K562 (cell line): ENCODE data around the gene BRCA1. TPM values are rescaled to one million over a fixed set of nuclear protein-coding genes. Genes with fewer than 3 reads are reported as not detected.

ENCODE experiments used
- ATF7 ChIP-seq: fragments of 450-650 bp; IDR thresholded peaks from 2 replicates; pipeline ENCODE4 v1.7.1; 2014; ENCODE audit warnings: mild to moderate bottlenecking, moderate library complexity
- CC2D1A ChIP-seq: fragments of 450-650 bp; IDR thresholded peaks from 2 replicates; pipeline ENCODE4 v1.6.1; 2017; ENCODE audit warnings: mild to moderate bottlenecking
- CCAR2 ChIP-seq: fragments of 200-400 bp; formaldehyde crosslinking; IDR thresholded peaks from 2 replicates; pipeline ENCODE4 v1.6.1; 2017; ENCODE audit warnings: mild to moderate bottlenecking, low read depth, low read length
- GATA2 ChIP-seq: sonication (generic); formaldehyde crosslinking; IDR thresholded peaks from 2 replicates; pipeline ENCODE4 v1.4.0; 2020; ENCODE audit warnings: mild to moderate bottlenecking, missing genetic modification reagents
- PHF21A ChIP-seq: fragments of 450-650 bp; IDR thresholded peaks from 2 replicates; pipeline ENCODE4 v1.6.1; 2017; ENCODE audit warnings: low read depth, borderline replicate concordance
- SMARCA5 ChIP-seq: fragments of 450-650 bp; IDR thresholded peaks from 2 replicates; pipeline ENCODE4 v1.6.1; 2016
- SUPT5H ChIP-seq: fragments of 450-650 bp; IDR thresholded peaks from 2 replicates; pipeline ENCODE4 v1.6.1; 2016
- ZBTB17 ChIP-seq: fragments of 450-650 bp; formaldehyde crosslinking; IDR thresholded peaks from 2 replicates; pipeline ENCODE4 v1.4.0; 2020; ENCODE audit warnings: mild to moderate bottlenecking
- ZNF175 ChIP-seq: fragments of 200-800 bp; sonication (Bioruptor generic); IDR thresholded peaks from 2 replicates; pipeline ENCODE4 v1.6.1; 2016; ENCODE audit warnings: low read depth, mild to moderate bottlenecking, missing genetic modification characterization, missing compliant biosample characterization
- ZNF507 ChIP-seq: conservative IDR thresholded peaks from 2 replicates; pipeline ENCODE4 v1.6.1; 2017; ENCODE audit warnings: missing genetic modification characterization, missing compliant biosample characterization
- ZNF77 ChIP-seq: fragments of 250-450 bp; sonication (Bioruptor Pico); IDR thresholded peaks from 2 replicates; pipeline ENCODE4 v1.5.0; 2020
- polyA plus RNA-seq, 8 experiments: library from polyadenylated mRNA; depleted of rRNA in 4 of 8; stranded (reverse) in 5 of 8; unstranded in 3 of 8; fragments of >200 nt; fragmentation: Nextera tagmentation in 2 of 8; fragmentation: Illumina TruSeq in 1 of 8; extraction: Ambion mirVana in 2 of 8; extraction: Trizol in 1 of 8; gene quantifications; 2 replicates each; pipeline versions ENCODE4 v1.2.1 to v1.2.3, GENCODE V29; 2011 to 2014; ENCODE audit warnings: inconsistent platforms in 1 of 8, missing spikeins in 1 of 8
- total RNA-seq, 7 experiments: library from RNA; depleted of rRNA in 6 of 7; stranded (reverse); fragments of >200 nt in 6 of 7; fragmentation: Illumina TruSeq in 2 of 7; extraction: Trizol in 2 of 7; gene quantifications; 2 replicates each; pipeline versions ENCODE4 v1.2.1 to v1.2.3, GENCODE V29; 2011 to 2021; ENCODE audit warnings: low replicate concordance in 1 of 7
- TF ChIP-seq, protein P1 (sequence below): fragments of 450-650 bp; IDR thresholded peaks from 2 replicates; pipeline ENCODE4 v1.6.1; 2016; ENCODE audit warnings: missing biosample characterization, missing genetic modification characterization
- TF ChIP-seq, protein P2 (sequence below), 2 experiments: fragments of 250-450 bp in 1 of 2; fragments of 450-650 bp in 1 of 2; sonication (Bioruptor Pico) in 1 of 2; IDR thresholded peaks; 2 replicates each; pipeline versions ENCODE4 v1.6.1 to v1.8.0; 2016 to 2021; ENCODE audit warnings: mild to moderate bottlenecking in 2 of 2, moderate library complexity in 2 of 2, missing compliant biosample characterization in 1 of 2, missing genetic modification characterization in 1 of 2
- TF ChIP-seq, protein P3 (sequence below): fragments of 250-450 bp; sonication (Bioruptor Pico); IDR thresholded peaks from 2 replicates; pipeline ENCODE4 v1.8.0; 2022; ENCODE audit warnings: moderate library complexity, mild to moderate bottlenecking, inconsistent platforms
- TF ChIP-seq, protein P4 (sequence below): sonication (generic); formaldehyde crosslinking; IDR thresholded peaks from 2 replicates; pipeline ENCODE4 v1.8.0; 2022; ENCODE audit warnings: mild to moderate bottlenecking, missing genetic modification reagents
- TF ChIP-seq, protein P5 (sequence below): fragments of 150-350 bp; IDR thresholded peaks from 2 replicates; pipeline ENCODE4 v1.6.1; 2014; ENCODE audit warnings: low read depth, mild to moderate bottlenecking, low read length, borderline replicate concordance
- TF ChIP-seq, protein P6 (sequence below): fragments of 250-450 bp; sonication (Bioruptor Pico); IDR thresholded peaks from 2 replicates; pipeline ENCODE4 v1.5.0; 2020; ENCODE audit warnings: mild to moderate bottlenecking

BRCA1 gene
- total and polyA plus RNA-seq, 9 of the 15 experiments (the other 6 are each of a cell fraction or from before 2014, with no cell fraction given), result 25.9 to 95.3 (median 62.3) TPM

DNA sequence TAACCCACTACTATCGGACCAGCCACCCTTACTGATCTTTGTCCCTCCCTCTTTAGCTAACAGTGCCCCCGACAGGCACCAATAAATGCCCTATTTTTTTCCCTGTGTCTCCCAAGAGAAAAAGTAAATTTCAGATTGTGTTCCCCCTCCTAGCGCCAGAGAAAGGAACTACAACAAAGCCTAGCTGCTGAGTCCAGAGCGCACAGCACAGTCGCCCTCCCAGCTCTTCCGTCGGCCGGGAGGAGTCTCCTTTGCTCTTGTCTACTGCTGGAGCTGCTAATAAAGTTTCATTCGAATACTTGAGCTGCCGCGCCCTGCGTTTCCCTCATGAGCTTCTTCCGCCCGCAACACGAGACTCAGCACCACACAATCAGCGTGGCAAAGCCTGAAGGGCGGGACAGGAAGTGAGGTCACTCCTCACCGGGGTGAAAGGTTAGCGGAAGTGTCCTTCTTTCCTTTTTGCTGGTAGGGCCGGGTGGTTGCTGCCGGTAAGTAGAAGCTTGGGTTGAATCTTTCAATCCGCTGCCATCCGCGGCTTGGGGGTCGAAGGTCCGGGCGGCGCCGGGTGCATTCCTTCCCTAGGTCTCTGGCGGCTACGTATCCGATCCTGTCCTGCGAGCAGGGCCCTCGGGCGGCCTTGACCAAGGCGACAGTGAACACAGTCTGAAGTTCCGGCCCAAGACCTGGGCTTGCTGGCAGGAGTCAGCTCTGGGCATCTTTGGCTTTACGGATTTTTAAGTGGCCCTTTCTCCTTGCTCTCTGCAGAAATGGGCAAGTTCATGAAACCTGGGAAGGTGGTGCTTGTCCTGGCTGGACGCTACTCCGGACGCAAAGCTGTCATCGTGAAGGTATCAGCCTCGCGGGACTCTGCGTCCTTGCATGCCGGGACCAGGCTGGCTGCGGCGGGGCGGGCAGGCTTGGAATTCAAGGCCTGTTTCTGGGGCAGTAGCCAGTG lies 126.9 kb downstream of the BRCA1 start, which contains the start of gene RPL27 (continued):
- TF ChIP-seq ATF7 (peak; percentile 97), ZNF507 (no peak), GATA2 (CRISPR knock-in tag) (no peak), CCAR2 (peak; percentile 94; the same call in 1 of the 2 replicates), ZNF175 (peak; percentile 78; the same call in 1 of the 2 replicates), CC2D1A (no peak), ZBTB17 (peak; percentile 13; the same call in 1 of the 2 replicates), ZNF77 (CRISPR knock-in tag) (no peak), SUPT5H (peak; percentile 98), PHF21A (no peak), SMARCA5 (no peak)
- TF ChIP-seq, protein P1, sequence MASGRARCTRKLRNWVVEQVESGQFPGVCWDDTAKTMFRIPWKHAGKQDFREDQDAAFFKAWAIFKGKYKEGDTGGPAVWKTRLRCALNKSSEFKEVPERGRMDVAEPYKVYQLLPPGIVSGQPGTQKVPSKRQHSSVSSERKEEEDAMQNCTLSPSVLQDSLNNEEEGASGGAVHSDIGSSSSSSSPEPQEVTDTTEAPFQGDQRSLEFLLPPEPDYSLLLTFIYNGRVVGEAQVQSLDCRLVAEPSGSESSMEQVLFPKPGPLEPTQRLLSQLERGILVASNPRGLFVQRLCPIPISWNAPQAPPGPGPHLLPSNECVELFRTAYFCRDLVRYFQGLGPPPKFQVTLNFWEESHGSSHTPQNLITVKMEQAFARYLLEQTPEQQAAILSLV, result 0 out of 2 replicates have a peak, but pooled peaks have one; percentile 15
- TF ChIP-seq, protein P2, sequence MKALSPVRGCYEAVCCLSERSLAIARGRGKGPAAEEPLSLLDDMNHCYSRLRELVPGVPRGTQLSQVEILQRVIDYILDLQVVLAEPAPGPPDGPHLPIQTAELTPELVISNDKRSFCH (CRISPR knock-in tag; IDR thresholded peaks at IDR 0.05), result no peak
- TF ChIP-seq, protein P2 (tag; IDR thresholded peaks at IDR 0.05), result no peak
- TF ChIP-seq, protein P3, sequence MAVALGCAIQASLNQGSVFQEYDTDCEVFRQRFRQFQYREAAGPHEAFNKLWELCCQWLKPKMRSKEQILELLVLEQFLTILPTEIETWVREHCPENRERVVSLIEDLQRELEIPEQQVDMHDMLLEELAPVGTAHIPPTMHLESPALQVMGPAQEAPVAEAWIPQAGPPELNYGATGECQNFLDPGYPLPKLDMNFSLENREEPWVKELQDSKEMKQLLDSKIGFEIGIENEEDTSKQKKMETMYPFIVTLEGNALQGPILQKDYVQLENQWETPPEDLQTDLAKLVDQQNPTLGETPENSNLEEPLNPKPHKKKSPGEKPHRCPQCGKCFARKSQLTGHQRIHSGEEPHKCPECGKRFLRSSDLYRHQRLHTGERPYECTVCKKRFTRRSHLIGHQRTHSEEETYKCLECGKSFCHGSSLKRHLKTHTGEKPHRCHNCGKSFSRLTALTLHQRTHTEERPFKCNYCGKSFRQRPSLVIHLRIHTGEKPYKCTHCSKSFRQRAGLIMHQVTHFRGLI (CRISPR knock-in tag), result no peak
- TF ChIP-seq, protein P4, sequence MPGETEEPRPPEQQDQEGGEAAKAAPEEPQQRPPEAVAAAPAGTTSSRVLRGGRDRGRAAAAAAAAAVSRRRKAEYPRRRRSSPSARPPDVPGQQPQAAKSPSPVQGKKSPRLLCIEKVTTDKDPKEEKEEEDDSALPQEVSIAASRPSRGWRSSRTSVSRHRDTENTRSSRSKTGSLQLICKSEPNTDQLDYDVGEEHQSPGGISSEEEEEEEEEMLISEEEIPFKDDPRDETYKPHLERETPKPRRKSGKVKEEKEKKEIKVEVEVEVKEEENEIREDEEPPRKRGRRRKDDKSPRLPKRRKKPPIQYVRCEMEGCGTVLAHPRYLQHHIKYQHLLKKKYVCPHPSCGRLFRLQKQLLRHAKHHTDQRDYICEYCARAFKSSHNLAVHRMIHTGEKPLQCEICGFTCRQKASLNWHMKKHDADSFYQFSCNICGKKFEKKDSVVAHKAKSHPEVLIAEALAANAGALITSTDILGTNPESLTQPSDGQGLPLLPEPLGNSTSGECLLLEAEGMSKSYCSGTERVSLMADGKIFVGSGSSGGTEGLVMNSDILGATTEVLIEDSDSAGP (CRISPR knock-in tag), result no peak
- TF ChIP-seq, protein P5, sequence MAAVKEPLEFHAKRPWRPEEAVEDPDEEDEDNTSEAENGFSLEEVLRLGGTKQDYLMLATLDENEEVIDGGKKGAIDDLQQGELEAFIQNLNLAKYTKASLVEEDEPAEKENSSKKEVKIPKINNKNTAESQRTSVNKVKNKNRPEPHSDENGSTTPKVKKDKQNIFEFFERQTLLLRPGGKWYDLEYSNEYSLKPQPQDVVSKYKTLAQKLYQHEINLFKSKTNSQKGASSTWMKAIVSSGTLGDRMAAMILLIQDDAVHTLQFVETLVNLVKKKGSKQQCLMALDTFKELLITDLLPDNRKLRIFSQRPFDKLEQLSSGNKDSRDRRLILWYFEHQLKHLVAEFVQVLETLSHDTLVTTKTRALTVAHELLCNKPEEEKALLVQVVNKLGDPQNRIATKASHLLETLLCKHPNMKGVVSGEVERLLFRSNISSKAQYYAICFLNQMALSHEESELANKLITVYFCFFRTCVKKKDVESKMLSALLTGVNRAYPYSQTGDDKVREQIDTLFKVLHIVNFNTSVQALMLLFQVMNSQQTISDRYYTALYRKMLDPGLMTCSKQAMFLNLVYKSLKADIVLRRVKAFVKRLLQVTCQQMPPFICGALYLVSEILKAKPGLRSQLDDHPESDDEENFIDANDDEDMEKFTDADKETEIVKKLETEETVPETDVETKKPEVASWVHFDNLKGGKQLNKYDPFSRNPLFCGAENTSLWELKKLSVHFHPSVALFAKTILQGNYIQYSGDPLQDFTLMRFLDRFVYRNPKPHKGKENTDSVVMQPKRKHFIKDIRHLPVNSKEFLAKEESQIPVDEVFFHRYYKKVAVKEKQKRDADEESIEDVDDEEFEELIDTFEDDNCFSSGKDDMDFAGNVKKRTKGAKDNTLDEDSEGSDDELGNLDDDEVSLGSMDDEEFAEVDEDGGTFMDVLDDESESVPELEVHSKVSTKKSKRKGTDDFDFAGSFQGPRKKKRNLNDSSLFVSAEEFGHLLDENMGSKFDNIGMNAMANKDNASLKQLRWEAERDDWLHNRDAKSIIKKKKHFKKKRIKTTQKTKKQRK, result no peak
- TF ChIP-seq, protein P6, sequence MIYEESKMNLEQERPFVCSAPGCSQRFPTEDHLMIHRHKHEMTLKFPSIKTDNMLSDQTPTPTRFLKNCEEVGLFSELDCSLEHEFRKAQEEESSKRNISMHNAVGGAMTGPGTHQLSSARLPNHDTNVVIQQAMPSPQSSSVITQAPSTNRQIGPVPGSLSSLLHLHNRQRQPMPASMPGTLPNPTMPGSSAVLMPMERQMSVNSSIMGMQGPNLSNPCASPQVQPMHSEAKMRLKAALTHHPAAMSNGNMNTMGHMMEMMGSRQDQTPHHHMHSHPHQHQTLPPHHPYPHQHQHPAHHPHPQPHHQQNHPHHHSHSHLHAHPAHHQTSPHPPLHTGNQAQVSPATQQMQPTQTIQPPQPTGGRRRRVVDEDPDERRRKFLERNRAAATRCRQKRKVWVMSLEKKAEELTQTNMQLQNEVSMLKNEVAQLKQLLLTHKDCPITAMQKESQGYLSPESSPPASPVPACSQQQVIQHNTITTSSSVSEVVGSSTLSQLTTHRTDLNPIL (CRISPR knock-in tag), result no peak
